Endothelial cell of umbilical vein (primary cell): Measurements from ENCODE around the gene CAPN14. TPM values are rescaled to one million over a fixed set of nuclear protein-coding genes. Genes with fewer than 3 reads are reported as not detected.

Experiments used
- BruUV-seq: library from RNA; stranded (reverse); fragments of 400-500 nt; replicated peaks from 2 replicates; lab custom pipeline; 2021; lab: Mats Ljungman, UMichigan
- CTCF ChIA-PET: fragments of 300-600, 350-600 bp; sonication (Branson Sonifier 250); formaldehyde crosslinking; loops from one replicate; lab custom pipeline; 2021; ENCODE audit warnings: antibody characterized with exemption, inconsistent platforms; lab: Charles Lee
- POLR2A ChIA-PET: fragments of 300-600, 350-600 bp; sonication (Branson Sonifier 250); formaldehyde crosslinking; loops from one replicate; lab custom pipeline; 2021; ENCODE audit warnings: antibody characterized with exemption, inconsistent platforms; lab: Charles Lee
- DNase-seq: peaks from one replicate; pipeline ENCODE4 v3.0.0-alpha.2; 2011; ENCODE audit warnings: low read depth, low spot score
- FAIRE-seq: peaks from 2 replicates; lab custom pipeline; 2011; peaks lifted over from hg19 to GRCh38; lab: Jason Lieb, UNC
- H2AFZ ChIP-seq: 2 replicates; pipeline ENCODE4 v1.6.0; 2012; ENCODE audit warnings: low read depth, low read length, control low read depth, inconsistent platforms
- H3K27ac ChIP-seq: 2 replicates; pipeline ENCODE4 v1.5.1; 2011; ENCODE audit warnings: low read depth, mild to moderate bottlenecking, control low read depth, low read length, moderate library complexity; ENCODE audit not compliant: insufficient read depth
- H3K27me3 ChIP-seq, 2 experiments: 2 replicates each; pipeline versions ENCODE4 v1.6.0 to v1.6.1; 2011; ENCODE audit warnings: low read length in 2 of 2, mixed read lengths in 1 of 2; ENCODE audit not compliant: control insufficient read depth in 2 of 2, insufficient read depth in 2 of 2
- H3K36me3 ChIP-seq, 2 experiments: 2 replicates in 1 of 2; 3 replicates in 1 of 2; pipeline ENCODE4 v1.5.1; 2011; ENCODE audit warnings: low read length in 2 of 2, mild to moderate bottlenecking in 1 of 2, moderate library complexity in 1 of 2; ENCODE audit not compliant: control insufficient read depth in 2 of 2, insufficient read depth in 2 of 2; ENCODE audit errors: extremely low read depth in 1 of 2
- H3K4me1 ChIP-seq: 3 replicates; pipeline ENCODE4 v1.5.1; 2011; ENCODE audit warnings: mild to moderate bottlenecking, low read length; ENCODE audit not compliant: control insufficient read depth, insufficient read depth; ENCODE audit errors: extremely low read depth
- H3K4me2 ChIP-seq: 2 replicates; pipeline ENCODE4 v1.6.1; 2011; ENCODE audit warnings: low read length, control low read depth, mixed read lengths; ENCODE audit not compliant: insufficient read depth
- H3K4me3 ChIP-seq, 3 experiments: fragments of 200-600 bp in 1 of 3; sonication (generic), shearing (Covaris generic) in 1 of 3; replicated peaks in 1 of 3; 2 replicates each; pipeline ENCODE4 v1.5.1; 2011 to 2016; ENCODE audit warnings: control low read depth in 3 of 3, low read length in 3 of 3, mild to moderate bottlenecking in 2 of 3, inconsistent platforms in 1 of 3, low read depth in 1 of 3, moderate library complexity in 1 of 3; ENCODE audit not compliant: insufficient read depth in 1 of 3
- H3K79me2 ChIP-seq: 2 replicates; pipeline ENCODE4 v1.6.0; 2012; ENCODE audit warnings: low read length, inconsistent platforms; ENCODE audit not compliant: control insufficient read depth, insufficient read depth
- H3K9ac ChIP-seq: replicated peaks from 2 replicates; pipeline ENCODE3; 2011; ENCODE audit warnings: low read length, control low read depth; ENCODE audit not compliant: insufficient read depth; ENCODE audit errors: extremely low read depth
- H3K9me1 ChIP-seq: replicated peaks from 3 replicates; pipeline ENCODE4 v1.6.0; 2011; ENCODE audit warnings: mild to moderate bottlenecking, low read length; ENCODE audit not compliant: control insufficient read depth, insufficient read depth; ENCODE audit errors: extremely low read depth
- H3K9me3 ChIP-seq: replicated peaks from 2 replicates; pipeline ENCODE4 v1.5.1; 2012; ENCODE audit warnings: low read length, inconsistent platforms; ENCODE audit not compliant: control insufficient read depth, insufficient read depth
- H4K20me1 ChIP-seq: replicated peaks from 2 replicates; pipeline ENCODE3; 2011; ENCODE audit warnings: mild to moderate bottlenecking, low read length; ENCODE audit not compliant: control insufficient read depth, insufficient read depth; ENCODE audit errors: extremely low read depth
- EZH2 ChIP-seq: IDR thresholded peaks from 2 replicates; pipeline ENCODE4 v1.6.1; 2012; ENCODE audit warnings: borderline replicate concordance, low read depth, mild to moderate bottlenecking, moderate library complexity, low read length, inconsistent platforms; ENCODE audit not compliant: severe bottlenecking
- FOS ChIP-seq: IDR thresholded peaks from 2 replicates; pipeline ENCODE4 v1.6.1; 2011; ENCODE audit warnings: mild to moderate bottlenecking, low read length, moderate library complexity, borderline replicate concordance; ENCODE audit not compliant: insufficient read depth
- GATA2 ChIP-seq: IDR thresholded peaks from 2 replicates; pipeline ENCODE4 v1.7.0; 2011; ENCODE audit warnings: low read depth, mild to moderate bottlenecking, moderate library complexity, mixed read lengths, low read length; ENCODE audit not compliant: insufficient read length, insufficient read depth
- JUN ChIP-seq: IDR thresholded peaks from 2 replicates; pipeline ENCODE4 v1.6.1; 2011; ENCODE audit warnings: borderline replicate concordance, low read depth; ENCODE audit not compliant: insufficient read length, insufficient read depth
- MYC ChIP-seq: IDR thresholded peaks from one replicate; pipeline ENCODE4 v1.6.1; 2011; ENCODE audit warnings: mild to moderate bottlenecking, low read depth, low read length
- POLR2A ChIP-seq: IDR thresholded peaks from 2 replicates; pipeline ENCODE4 v1.6.1; 2012; ENCODE audit warnings: low read depth, mild to moderate bottlenecking, control low read depth, low read length
- POLR2AphosphoS5 ChIP-seq: IDR thresholded peaks from 2 replicates; pipeline ENCODE4 v1.6.1; 2012; ENCODE audit warnings: low read depth, mild to moderate bottlenecking, control low read depth, low read length, moderate library complexity; ENCODE audit not compliant: insufficient read depth
- dilution Hi-C: fragments of 300-500 bp; cut with MboI; formaldehyde crosslinking; loops from one replicate; pipeline ENCODE4 v1.15.0; 2019; ENCODE audit warnings: low sequenced_read_pairs; ENCODE audit not compliant: extremely low pct_ligation_motif_present
- intact Hi-C: fragments of 100-400 bp; cut with micrococcal nuclease; formaldehyde crosslinking; loops from one replicate; pipeline ENCODE4 v1.10.0; 2022
- polyA plus RNA-seq, 4 experiments: library from polyadenylated mRNA; depleted of rRNA in 3 of 4; stranded (reverse) in 3 of 4; unstranded in 1 of 4; fragments of >200 nt; gene quantifications; 2 replicates each; pipeline versions ENCODE4 v1.2.1 to v1.2.3, GENCODE V29; 2011 to 2012; ENCODE audit warnings: missing spikeins in 1 of 4
- total RNA-seq: library from RNA; stranded (reverse); gene quantifications from 2 replicates; pipeline ENCODE4 v1.2.3, GENCODE V29; 2021
- TF ChIP-seq, protein P1 (sequence below): IDR thresholded peaks from 2 replicates; pipeline ENCODE4 v1.6.1; 2011; ENCODE audit not compliant: insufficient read depth, insufficient read length
- TF ChIP-seq, protein P2 (sequence below), 2 donors: IDR thresholded peaks; 1 replicate in 1 of 2; 2 replicates in 1 of 2; pipeline ENCODE4 v1.5.1; 2011; ENCODE audit warnings: low read length in 2 of 2, mild to moderate bottlenecking in 2 of 2, moderate library complexity in 2 of 2, control low read depth in 1 of 2, inconsistent platforms in 1 of 2, low read depth in 1 of 2; ENCODE audit not compliant: insufficient read depth in 1 of 2; ENCODE audit errors: extremely low read depth in 1 of 2

The CAPN14 gene
- total and polyA plus RNA-seq, 2 donors (not counting 3 experiments of a cell fraction or from before 2014, with no cell fraction given): 0.01 to 0.15 TPM

DNA sequence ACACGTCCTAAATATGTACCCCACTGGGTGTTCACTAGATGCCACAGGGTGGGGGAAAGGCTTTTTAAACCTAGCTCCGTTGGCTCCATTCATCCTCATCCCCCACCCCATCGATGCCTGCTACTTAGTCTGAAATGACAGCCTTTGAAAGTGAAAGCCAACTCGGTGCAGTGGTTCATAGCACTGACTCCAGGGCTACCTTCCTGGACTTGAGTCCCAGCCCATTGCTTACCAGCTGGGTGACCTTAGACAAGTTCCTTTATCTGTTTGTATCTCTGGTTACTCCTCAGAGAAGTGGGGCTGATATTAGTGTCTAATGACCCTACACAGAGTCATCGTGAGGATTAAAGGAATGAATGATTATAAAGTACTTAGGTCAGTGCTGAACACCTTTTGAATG, 41.0 kb upstream of the CAPN14 start:
- no peaks in the 10 kb centered on the region for H3K79me2 ChIP-seq
- intact Hi-C loops: no loop called here
- no peak overlapping the region for H3K27ac ChIP-seq
- dilution Hi-C loops: no loop called here
- H3K9me3 ChIP-seq: no peaks in the 10 kb centered on the region
- no peak for TF ChIP-seq POLR2AphosphoS5
- no peak for TF ChIP-seq EZH2
- no peak for TF ChIP-seq POLR2A
- TF ChIP-seq, protein P1, sequence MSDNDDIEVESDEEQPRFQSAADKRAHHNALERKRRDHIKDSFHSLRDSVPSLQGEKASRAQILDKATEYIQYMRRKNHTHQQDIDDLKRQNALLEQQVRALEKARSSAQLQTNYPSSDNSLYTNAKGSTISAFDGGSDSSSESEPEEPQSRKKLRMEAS: no peak
- TF ChIP-seq JUN: no peak
- TF ChIP-seq, protein P2, sequence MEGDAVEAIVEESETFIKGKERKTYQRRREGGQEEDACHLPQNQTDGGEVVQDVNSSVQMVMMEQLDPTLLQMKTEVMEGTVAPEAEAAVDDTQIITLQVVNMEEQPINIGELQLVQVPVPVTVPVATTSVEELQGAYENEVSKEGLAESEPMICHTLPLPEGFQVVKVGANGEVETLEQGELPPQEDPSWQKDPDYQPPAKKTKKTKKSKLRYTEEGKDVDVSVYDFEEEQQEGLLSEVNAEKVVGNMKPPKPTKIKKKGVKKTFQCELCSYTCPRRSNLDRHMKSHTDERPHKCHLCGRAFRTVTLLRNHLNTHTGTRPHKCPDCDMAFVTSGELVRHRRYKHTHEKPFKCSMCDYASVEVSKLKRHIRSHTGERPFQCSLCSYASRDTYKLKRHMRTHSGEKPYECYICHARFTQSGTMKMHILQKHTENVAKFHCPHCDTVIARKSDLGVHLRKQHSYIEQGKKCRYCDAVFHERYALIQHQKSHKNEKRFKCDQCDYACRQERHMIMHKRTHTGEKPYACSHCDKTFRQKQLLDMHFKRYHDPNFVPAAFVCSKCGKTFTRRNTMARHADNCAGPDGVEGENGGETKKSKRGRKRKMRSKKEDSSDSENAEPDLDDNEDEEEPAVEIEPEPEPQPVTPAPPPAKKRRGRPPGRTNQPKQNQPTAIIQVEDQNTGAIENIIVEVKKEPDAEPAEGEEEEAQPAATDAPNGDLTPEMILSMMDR (IDR thresholded peaks at IDR 0.05; ENCODE audit: extremely low read depth in 1 of 2, insufficient read depth in 1 of 2, low read depth in 1 of 2, low read length in 2 of 2): no peak
- no peak for TF ChIP-seq MYC
- TF ChIP-seq FOS: no peak
- TF ChIP-seq GATA2: no peak
- H3K4me3 ChIP-seq: no peak overlapping the region
- H4K20me1 ChIP-seq: no peaks in the 10 kb centered on the region
- H3K4me1 ChIP-seq: no peaks in the 10 kb centered on the region
- no peaks in the 10 kb centered on the region for H3K27me3 ChIP-seq
- no peak overlapping the region for H3K9ac ChIP-seq
- ChIA-PET CTCF (no interaction called here), POLR2A (no interaction called here)
- no peak overlapping the region for H3K4me2 ChIP-seq
- FAIRE-seq (no peak), DNase-seq (no peak)
- H3K9me1 ChIP-seq: no peaks in the 10 kb centered on the region
- no peak overlapping the region for H2AFZ ChIP-seq
- BruUV-seq: no TSS peak
- no peaks in the 10 kb centered on the region for H3K36me3 ChIP-seq
